Measurements from ENCODE around the gene EFHC2.

DNA sequence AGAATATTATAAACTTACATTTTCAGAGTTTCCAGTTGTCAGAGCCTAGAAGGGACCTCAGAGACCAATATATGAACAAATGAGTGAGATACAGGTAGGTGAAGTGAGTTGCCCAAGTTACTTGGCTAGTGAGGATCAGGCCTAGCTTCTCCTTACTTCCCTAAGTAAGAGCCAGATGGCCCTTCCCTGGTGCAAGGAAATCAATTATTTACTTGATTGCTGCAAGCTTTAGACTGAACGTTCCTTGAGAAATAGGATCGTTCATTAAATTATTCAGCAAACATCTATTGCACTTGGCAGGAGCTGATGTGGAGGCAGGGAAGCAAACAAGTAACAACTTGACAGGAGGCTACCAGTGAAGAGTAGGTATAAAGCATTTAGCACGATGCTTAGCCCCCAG lies 117.8 kb downstream of the EFHC2 start:
- TF ChIP-seq, protein P1, sequence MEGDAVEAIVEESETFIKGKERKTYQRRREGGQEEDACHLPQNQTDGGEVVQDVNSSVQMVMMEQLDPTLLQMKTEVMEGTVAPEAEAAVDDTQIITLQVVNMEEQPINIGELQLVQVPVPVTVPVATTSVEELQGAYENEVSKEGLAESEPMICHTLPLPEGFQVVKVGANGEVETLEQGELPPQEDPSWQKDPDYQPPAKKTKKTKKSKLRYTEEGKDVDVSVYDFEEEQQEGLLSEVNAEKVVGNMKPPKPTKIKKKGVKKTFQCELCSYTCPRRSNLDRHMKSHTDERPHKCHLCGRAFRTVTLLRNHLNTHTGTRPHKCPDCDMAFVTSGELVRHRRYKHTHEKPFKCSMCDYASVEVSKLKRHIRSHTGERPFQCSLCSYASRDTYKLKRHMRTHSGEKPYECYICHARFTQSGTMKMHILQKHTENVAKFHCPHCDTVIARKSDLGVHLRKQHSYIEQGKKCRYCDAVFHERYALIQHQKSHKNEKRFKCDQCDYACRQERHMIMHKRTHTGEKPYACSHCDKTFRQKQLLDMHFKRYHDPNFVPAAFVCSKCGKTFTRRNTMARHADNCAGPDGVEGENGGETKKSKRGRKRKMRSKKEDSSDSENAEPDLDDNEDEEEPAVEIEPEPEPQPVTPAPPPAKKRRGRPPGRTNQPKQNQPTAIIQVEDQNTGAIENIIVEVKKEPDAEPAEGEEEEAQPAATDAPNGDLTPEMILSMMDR (IDR thresholded peaks at IDR 0.05; ENCODE audit: low read depth, low read length, poor library complexity, severe bottlenecking), result no peak
- no peak for TF ChIP-seq EZH2phosphoT487 (IDR thresholded peaks at IDR 0.05; ENCODE audit: borderline replicate concordance, low read length)
